Skin epidermis (tissue), 12 donors: Measurements from ENCODE around the gene COL9A1.

Experiments used
- H3K27ac ChIP-seq, 21 experiments: fragments of 200-600 bp; sonication (generic) in 11 of 21; one replicate each; pipeline ENCODE4 v1.5.0; 2020; ENCODE audit warnings: mild to moderate bottlenecking in 3 of 21, inconsistent platforms in 2 of 21, moderate library complexity in 2 of 21
- H3K4me3 ChIP-seq, 7 experiments: fragments of 200-600 bp; sonication (generic) in 2 of 7; one replicate each; pipeline ENCODE4 v1.5.0; 2020; ENCODE audit warnings: inconsistent platforms in 2 of 7, mild to moderate bottlenecking in 2 of 7, moderate library complexity in 1 of 7

COL9A1 gene

DNA sequence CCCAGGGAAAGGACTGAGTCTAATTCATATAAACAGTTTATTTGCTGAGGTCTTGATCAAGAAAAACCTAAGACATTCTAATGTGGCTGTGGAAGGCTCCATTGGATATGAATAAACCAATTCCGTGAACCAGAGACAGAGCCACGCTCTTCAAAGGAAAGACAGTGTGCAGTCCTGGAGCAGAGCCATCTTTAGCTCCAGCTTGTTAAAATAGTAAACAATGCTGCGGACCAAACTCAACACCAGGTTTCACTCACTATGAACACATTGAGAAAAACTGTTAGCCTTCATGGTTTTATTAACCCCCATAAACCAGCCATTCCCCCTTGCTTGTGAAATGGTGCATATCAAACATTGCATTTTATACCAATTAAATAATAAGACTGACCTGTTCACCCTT is 61.9 kb downstream of the COL9A1 start:
- Histone ChIP-seq H3K27ac (no peak overlapping the region), H3K4me3 (no peak overlapping the region)

DNA sequence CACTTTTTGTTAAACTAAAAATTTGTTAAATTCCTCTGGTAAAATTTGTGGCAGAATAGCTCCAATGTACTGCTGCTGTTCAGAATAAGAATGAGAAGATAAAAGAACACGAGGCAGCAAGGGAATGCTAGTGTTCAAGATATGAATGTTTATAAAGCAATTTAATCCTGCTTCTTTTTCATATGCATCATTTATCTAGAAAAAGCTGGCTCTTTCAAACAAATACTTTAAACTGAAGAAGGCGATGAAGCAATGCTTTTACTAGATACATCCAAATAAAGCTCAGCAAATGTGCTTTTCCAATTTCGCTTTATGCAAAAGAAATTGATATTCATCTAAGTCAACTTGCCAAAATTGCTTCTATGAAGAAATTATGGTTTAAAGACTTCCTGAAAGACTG is 66.5 kb downstream of the COL9A1 start:
- H3K4me3 ChIP-seq, result no peak overlapping the region
- no peak overlapping the region for H3K27ac ChIP-seq

DNA sequence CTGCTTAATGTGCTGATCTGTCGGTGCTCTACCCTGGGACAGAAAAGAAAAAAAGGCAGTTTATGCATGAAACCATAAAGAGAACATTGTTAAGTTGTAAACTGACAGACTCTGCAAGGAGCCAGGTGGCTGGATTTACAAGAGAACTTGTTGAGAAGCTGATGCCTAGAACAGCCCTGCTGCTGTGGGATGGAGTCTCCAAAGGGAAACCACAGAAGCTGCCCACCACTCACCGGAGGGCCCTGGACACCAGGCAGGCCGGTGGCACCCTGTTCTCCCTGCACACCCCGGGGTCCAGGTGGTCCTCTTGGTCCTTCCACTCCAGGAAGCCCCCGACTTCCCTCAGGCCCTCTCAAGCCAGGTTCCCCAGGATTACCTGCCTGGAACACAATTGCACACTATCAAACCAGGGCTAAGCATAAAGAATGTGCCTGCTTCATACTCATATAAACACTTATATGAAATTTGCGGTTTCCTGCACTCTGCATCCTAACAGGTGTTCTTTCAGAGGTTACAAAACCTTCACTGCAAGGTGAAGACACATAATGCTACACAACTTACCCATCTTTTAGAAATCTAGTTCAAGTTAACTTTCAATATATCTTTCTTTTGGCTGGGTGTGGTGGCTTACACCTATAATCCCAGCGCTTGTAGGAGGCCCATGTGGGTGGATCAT is 68.2 kb downstream of the COL9A1 start:
- no peak overlapping the region for H3K4me3 ChIP-seq

DNA sequence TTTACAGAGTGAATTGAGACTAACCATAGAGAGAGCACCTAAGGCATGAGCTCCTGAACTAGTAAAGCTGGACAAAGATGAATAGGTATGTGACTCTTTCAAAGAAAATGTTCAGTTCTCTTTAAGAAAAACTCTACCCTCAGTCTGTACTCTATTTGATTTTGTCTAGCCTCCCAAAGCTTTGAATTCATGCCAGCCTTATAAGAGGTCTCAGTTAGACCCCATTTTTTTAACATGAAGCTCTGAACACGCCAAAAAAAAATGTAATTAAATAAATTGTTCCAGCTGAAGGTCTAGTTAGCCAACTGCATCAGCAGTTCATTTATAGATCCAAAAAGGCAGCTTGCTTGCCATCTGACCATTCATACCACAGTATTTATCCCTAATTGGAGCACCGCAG is 71.6 kb downstream of the COL9A1 start:
- H3K4me3 ChIP-seq, result no peak overlapping the region

More for the DNA sequence above, 68.2 kb downstream of the COL9A1 start:
- no peak overlapping the region for H3K27ac ChIP-seq

DNA sequence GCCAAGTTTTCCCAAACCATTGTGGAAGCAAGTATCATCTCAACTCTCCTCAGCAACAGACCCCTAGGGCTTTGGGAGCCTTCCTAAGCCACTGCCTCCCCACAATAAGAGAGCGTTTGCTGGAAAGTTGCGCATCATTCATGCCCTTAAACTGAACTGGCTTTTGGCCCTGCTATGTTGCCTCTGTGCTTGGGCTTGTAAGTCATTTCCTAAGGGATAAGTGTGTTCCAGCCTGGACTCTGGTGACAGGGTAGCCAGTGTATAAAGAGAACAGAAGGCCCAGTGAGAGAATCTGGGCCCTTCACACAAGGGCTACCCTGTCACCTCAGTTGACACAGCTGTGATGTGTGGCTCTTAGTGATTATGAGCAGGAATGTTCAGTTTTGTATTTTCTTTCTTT is 77.8 kb downstream of the COL9A1 start:
- no peak overlapping the region for H3K4me3 ChIP-seq

More for the DNA sequence above, 71.6 kb downstream of the COL9A1 start:
- no peak overlapping the region for H3K27ac ChIP-seq

DNA sequence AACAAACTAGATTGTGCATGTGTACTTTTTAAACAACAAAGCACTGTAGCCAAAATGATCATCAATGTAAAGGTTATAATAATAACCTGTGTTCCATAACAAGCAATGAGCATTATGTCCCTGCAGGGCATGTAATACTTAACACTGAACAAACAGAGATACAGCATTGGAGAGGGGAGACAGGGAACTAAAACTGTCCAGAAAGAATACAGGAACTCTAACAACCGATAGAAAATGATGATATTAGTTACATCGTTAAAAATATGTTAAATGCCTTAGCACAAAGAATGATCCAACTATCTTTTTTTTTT is 80.5 kb downstream of the COL9A1 start:
- no peak overlapping the region for H3K27ac ChIP-seq
- no peak overlapping the region for H3K4me3 ChIP-seq

More for the DNA sequence above, 77.8 kb downstream of the COL9A1 start:
- H3K27ac ChIP-seq, result no peak overlapping the region

DNA sequence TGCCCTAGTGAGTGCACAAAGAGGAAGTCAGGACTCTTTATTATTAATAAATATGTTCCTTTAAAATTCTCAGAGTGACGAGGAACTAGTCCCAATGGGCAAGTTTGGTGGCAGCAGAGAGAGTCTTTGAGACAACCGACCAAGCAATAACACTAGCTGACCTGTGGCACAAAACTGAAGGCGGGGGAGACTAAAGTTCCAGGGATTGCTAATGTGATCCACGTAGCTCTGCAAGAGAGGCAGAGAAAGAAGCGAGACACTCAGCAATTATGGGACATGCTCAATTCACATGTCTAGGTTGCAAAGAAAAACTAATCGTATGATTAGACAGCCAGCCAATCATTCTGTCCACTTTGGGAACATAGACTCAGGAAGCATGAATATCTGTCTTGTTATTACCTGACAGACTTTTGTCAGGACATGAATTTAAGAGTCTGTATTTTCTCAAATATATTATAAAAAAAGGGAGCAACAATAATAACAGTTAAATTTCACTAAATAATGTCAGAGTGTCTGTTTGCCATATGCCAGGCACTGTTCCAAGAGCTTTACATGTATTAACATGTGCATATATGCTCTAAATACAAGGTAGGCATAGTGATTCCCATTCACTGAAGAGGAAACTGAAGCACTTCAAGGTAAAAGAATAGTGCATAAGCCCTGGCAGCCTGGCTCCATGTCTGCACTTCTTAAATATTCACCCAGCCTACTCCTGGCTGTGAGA is 81.0 kb downstream of the COL9A1 start:
- Histone ChIP-seq H3K27ac (no peak overlapping the region), H3K4me3 (no peak overlapping the region)

DNA sequence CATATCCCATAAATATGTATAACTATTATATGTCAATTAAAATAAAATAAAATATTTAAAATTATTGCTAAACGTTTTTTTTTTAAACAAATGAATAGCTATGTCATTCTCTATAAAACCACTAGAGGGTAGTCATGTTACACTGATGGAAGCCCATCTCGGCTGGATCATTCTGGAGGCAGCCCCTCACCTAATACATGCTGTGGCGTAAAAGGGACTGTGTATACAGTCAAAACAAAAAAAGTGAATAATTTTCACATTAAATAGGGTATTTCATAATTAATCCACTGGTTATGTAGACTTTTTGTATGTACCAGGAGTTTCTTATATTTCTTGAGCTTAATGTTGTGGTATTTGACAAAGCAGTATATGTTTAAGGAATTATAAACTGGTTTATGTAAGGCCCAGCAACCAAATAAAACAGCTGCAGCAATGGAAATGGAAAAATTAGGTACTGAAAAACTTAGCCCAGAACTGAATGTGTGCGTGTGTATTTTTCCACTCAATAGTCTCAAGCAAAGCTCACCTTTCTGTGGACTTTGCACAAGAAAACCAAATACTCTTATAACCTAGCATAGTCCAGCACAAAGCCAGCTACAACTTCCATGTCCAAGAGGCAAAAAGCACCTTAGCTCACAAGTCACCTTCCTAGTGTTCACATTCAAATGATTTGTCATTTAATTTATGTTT is 81.7 kb downstream of the COL9A1 start:
- H3K4me3 ChIP-seq, result no peak overlapping the region
- H3K27ac ChIP-seq, result no peak overlapping the region

DNA sequence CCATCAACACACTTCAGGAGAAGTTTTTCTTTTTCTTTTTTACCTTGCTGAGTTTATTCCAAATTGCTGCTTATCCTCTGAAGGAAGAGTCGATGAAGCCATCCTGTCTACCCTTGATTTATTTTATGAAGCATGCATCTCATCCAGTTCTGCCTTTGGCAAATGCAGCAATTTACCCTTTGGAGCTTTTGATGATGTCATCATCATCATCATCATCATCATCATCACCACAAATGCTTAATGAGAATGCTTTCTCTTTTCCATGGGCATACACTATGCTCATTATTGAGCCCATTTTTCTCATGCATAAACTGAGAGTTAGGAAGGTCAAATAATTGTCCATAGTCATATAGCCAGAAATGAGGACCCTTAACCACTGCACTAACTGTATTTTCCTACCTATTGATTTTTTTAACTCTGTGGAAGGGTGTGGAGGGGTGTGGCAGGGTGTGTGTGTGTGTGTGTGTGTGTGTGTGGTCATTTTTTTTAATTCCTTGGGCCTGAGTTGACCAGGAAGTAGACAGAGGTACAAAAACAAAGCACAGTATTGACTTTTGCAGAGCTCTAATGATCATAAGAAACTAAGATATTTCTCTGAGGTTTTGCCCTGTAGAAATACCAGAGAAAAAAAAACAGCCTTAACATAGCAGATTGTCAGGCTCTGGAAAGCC is 82.8 kb downstream of the COL9A1 start:
- H3K4me3 ChIP-seq, result no peak overlapping the region
- H3K27ac ChIP-seq, result no peak overlapping the region

DNA sequence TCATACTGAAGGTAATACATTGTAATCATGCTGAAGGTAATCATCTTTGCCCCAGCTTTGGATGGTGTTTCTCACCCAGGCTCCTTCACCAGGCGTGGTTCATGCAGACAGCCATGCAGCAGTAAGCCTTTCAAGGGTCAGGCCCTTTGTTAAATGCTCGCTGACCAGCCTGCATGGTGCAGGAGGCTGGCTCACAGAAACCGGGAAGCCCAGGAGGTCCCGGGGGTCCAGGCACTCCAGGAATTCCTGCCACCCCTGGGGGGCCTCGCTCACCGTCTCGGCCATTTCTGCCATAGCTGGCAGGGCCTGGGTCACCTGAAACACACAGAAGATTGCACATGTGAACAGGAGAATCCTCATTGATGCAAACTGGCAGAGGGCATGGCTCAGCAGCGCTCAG is 86.1 kb downstream of the COL9A1 start:
- Histone ChIP-seq H3K27ac (no peak overlapping the region), H3K4me3 (no peak overlapping the region)

DNA sequence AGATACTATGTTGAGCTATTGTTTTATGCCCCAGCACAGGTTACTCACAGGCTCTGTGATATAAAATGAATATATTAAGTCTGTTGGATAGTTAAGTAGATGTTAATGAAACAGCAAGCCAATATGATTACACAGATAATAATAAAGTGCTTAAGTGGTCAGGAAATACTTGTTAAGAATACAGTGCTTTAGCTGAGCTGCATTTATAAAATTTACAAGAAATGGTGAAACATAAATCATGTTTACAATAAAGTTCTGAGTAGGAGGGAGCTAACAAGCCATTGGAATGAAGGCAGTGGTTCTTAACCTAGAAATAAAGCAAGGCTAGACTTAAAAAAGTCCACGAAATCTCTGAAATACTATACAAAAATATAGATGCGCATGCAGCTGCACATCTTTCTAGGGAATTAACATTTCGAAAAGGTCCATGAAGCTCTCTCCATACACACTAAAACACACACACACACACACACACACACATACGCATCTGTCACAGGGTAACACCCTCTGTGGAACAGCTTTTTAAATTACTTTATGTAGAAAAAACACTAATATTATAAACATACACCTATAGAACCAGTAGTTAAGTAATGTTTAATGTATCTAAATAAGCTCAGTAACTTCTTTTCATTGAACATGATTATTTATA is 87.3 kb downstream of the COL9A1 start:
- Histone ChIP-seq H3K4me3 (no peak overlapping the region), H3K27ac (no peak overlapping the region)

DNA sequence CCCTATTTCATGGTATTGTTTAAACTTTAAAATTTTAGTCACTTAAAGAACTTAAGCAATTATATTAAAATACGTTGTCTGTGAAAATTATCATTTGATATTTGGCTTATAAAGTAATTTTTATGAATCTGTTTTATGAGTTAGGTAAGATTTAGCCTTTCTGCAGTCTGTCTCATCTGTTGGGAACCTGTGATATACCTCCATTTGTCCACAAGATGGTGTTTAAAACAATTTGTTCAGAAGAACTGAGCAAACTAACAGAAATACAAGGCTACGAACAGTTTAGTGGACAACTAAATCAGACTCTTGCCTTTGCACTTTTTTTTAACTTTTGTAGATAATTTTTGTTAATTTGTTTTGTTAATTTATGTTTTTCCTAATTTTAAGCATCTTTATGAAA is 92.4 kb downstream of the COL9A1 start:
- H3K4me3 ChIP-seq, result no peak overlapping the region
- no peak overlapping the region for H3K27ac ChIP-seq

DNA sequence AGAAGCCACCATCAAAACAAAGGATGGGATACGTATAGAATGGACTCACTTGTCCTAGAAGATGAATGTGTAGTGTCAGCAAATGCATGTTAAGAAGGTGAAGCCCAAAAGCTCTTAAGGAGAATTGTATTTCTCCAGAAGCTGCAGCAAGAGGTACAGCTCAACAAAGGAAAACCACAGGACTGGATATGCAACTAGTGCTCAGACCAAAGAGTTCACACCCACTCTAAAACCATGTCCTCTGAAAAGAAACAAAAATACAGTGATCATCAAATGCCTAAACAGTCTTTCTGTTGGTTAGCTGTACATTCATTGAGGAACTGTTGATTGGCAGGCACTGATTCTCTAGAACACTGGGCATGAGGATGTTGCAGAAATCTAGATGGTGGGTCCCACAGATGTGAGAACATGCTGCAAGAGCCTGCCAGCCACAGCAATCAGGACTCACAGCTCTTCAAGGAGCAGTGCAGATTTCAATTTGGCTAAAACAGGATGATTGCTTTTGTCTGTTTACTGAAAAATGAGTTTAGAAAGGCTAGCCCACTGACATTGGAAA is 94.6 kb downstream of the COL9A1 start:
- H3K4me3 ChIP-seq, result no peak overlapping the region
- H3K27ac ChIP-seq, result no peak overlapping the region

DNA sequence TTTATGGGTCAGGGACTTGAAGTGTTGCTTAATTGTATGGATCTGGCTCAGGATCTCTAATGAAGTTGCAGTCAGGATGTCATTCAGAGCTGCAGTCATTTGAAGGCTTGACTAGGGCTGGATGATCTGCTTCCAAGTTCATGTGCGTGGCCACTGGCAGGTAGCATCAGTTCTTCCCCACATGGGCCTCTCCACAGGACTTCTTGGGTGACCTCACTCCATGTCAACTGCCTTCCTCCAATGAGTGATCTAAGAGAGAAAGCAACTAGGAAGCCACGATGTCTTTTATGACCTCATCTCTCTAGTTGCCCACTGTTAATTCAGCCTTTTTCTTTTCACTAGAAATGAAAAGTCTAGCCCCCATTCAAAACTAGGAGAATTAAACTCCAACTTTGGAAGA is 104.1 kb downstream of the COL9A1 start:
- Histone ChIP-seq H3K27ac (no peak overlapping the region), H3K4me3 (no peak overlapping the region)

DNA sequence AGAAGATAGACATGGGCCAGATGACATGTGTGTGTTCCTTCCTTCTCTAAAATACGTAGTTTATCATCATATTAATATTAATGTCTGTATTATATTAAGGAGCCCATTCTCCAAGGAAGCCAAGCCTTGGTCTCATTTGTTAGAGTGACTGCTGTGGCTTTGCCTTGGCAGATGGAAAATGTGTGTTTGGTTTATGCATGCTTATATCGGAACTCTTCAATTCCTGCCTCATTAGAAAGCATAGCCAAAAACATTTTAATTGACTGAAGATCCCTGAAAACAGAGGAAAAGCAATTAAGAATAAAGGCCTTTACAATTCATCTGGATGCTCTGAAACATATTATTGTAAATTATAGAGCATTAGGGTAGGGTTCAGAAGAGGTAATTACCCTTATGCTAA is 106.4 kb downstream of the COL9A1 start:
- H3K27ac ChIP-seq, result no peak overlapping the region
- H3K4me3 ChIP-seq, result no peak overlapping the region

DNA sequence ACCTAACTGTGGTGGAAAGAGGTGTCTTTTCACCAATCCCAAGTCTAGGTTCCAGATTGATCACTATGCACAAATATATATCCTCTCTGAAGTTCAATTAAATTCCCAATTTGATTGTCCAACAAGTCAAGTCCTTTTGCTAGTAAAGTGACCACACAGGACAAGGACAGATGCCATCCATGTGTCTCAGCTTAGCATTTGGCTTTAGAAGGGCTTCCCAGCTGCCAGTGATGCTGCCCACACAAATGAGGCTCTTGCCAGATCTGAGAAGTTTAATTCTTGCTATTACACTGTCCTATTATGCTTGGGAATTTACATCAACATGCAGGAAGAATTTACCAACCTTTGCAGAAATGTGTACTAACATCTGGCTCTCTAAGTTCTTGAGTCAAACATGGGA is 108.5 kb downstream of the COL9A1 start:
- no peak overlapping the region for H3K27ac ChIP-seq
- no peak overlapping the region for H3K4me3 ChIP-seq

DNA sequence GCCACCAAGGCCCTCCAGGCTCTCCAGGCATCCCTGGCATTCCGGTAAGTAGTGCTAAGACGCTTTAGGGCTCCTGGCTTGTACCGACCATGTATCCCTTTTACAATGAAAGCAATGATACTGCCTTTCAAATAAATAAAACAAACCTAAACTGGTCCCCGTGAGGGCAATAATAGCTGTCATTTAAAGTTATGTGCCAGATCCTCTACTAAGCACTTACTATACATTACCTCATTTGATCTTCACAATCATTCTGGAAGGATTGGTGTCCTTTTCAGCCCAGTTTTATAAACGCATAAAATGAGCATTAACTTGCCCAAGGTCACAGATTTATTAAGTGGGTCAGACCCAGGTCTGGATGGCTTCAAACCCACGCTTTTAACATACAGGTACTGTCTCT is 114.7 kb downstream of the COL9A1 start:
- Histone ChIP-seq H3K4me3 (no peak overlapping the region), H3K27ac (no peak overlapping the region)

DNA sequence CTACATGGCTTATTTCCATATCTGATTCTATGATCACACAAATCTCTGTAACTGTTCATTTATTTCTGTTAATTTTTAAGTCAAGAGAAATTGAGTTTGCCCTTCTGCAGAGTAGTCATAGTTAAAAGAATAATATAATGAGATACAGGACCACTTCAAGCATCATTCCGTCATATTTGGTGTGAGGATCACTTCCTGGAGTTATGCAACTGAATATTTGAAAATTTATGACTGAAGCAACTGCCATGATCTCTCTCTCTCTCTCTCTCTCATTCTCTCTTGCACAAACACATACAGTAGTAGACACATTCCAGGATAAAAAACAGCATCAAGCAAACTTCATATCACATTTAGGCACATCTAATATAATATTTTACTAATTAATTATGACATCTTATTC is 116.4 kb downstream of the COL9A1 start:
- H3K4me3 ChIP-seq, result no peak overlapping the region

DNA sequence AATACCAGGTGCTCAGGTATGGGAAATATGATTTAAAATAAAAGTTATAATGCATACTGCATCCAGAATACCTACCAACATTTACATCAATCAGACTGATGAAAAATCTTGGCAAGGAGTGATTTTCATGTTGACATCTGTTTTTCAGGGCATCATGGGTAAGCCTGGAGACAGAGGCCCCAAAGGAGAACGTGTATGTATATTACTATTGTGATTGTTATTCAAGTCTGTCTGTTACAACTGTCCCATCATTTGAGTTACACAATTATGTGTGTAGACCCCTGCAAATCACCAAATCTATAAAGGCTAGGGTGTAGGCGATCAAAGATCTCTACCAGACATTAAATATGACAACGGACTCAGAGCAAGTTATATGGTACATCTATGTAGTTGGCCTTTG is 118.2 kb downstream of the COL9A1 start:
- no peak overlapping the region for H3K4me3 ChIP-seq
- no peak overlapping the region for H3K27ac ChIP-seq

More for the DNA sequence above, 116.4 kb downstream of the COL9A1 start:
- H3K27ac ChIP-seq, result no peak overlapping the region

DNA sequence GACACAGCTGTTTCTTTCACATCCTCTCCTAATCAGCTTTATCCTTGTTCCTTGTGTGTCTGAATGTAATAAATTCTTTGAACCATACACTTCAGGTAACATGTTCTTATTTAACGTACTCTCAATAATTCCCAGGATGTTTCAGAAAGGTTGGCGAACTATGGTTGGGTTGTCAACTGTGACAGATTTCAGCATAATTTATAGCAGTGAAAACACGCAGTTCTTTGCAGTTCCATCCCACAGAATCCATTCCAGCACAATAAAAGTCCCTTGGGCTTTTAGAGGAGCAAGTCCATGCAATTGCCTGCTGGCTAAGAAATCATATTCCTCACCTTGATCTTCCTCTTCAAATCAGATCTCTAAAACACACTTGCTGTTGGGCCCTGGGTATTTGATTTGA is 119.3 kb downstream of the COL9A1 start:
- Histone ChIP-seq H3K27ac (no peak overlapping the region), H3K4me3 (no peak overlapping the region)
